Stimulated activated CD4-positive, alpha-beta T cell treated with anti-CD3 and anti-CD28 coated beads, TNF-alpha, amount 100 ng/mL, for 1 hour (primary cell): ENCODE measurements around the gene CDH4.

Source experiments
- DNase-seq, 3 donors: peaks; one replicate each; pipeline ENCODE4 v3.0.0-alpha.2; 2020; ENCODE audit warnings: low read depth in 3 of 3, low spot score in 1 of 3

CDH4 gene

DNA sequence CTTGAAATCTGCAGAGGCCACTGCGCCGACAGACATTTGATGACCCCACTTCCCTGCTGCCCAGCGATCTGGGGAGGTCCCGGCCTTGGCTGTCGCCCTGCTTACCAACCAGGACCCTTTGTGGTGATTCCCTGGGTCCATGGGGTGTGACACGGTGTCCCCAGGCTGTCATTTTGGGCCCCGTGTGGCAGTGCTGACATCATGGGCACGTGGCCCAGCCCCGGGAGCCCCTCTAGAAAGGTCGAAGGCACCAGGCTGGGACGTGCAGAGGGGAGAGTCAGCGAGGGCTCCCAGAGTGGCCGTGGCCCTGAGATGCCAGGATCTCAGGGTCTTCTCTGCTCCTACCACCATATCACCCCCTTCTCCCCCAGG lies 643.6 kb downstream of the CDH4 start:
- no peak for DNase-seq

DNA sequence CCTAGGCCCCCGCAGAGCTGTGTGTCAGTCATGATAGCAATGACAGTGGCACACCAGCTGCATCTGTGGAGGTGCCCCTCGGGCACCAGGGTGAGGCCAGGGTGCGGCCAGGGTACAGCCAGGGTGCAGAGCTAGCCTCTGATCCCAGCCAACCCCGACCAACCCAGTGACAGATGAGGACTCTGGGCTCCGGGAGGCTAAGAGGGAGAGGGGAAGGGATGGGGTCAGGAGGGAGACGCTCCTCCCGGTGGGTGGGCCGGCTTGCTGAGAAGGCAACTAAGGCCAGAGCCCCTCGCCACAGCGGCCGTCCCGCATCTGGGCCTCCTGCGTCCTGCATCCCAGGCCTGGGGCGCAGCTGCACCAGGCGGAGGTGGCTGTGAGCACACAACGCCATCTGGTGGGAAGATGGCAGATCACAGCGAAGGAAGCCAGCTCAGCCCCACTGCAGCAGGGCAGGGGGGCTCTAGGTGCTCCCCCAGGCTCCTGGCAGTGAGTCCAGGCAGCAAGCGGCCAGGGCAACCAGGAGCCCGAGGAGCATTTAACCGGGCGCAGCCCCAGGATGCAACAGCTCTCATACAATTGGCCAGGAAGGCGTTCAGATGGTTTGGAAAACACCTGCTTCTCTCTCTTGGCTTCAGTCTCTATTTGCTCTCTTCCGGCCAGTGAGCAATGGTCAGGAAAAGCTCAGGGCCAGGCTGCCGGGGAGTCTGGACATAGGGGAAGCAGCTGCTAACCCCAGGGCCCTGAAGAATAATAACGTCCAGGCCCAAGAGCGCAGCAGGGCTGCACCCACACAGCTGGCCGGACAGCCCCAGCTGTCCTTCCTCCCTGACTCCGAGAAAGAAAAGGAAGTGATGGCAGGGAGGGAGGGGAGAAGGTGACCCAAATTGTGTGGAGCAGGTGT lies 644.2 kb downstream of the CDH4 start:
- peak in 2 of 3 donors; percentile 0 to 7 for DNase-seq

- DNase-seq = no peak
Observed at GRCh38 chr20:61897401-61898295, 645.6 kb downstream of the CDH4 start.

- DNase-seq = no peak
Observed at GRCh38 chr20:61898405-61898804, 646.3 kb downstream of the CDH4 start.

- no peak for DNase-seq
Observed at GRCh38 chr20:61900011-61900944, 648.2 kb downstream of the CDH4 start.

DNA sequence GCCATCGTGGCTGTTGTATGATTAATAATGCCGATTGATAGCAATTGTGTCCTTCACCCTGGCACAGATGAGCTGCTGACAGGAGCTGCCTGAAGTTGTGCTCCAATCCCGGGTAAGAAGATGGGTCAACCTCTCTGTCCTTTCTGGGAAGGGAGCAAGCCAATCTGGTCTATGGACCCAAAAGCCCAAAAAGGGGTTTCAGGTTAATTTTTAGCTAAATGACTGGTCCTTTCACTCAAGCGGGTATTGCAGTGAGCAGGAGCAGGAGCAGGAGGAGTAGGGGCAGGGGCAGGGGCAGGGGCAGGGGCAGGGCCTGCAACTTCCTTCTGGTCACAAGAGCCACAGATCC lies 648.9 kb downstream of the CDH4 start:
- no peak for DNase-seq

DNA sequence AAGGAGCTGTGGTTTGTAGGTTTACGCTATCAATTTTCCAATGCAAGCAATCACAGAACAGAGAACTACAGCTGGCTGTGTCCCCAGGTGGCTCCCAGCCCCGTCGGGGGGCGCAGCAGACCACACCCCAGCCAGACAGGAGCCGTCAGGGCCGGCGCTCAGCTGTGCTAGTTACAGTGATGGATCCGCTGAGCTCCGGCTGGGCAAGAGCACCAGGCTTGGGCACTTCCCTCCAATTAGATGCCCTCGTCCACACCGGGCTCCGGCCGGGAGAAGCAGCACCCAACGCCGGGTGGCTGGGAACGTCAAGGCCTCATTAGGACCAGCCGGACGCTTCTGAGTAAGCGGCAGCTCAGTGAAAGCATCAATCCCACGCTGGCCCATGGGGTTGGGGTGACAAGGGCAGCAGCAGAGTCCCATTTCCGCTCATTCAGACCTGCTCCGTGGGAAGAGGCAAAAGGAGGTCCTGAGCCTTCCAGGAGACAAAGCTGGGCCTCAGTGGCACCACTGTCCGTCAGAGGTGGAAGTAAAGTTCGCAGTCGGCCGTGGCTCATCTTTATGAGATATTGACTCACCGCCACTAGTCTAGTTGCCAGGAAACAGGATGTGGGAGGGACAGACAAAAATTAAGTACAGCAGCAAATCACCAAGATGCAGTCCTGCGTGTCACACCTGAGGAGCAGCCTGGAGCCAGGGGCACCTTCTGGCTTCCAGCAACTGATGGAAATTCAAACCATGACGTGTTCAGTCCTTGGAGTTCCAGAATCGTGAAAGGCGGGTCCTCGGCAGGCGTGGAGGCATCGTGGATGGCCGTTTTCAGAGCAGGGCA lies 649.5 kb downstream of the CDH4 start:
- DNase-seq = no peak

- no peak for DNase-seq
Observed at GRCh38 chr20:61902221-61902869, 650.3 kb downstream of the CDH4 start.

DNA sequence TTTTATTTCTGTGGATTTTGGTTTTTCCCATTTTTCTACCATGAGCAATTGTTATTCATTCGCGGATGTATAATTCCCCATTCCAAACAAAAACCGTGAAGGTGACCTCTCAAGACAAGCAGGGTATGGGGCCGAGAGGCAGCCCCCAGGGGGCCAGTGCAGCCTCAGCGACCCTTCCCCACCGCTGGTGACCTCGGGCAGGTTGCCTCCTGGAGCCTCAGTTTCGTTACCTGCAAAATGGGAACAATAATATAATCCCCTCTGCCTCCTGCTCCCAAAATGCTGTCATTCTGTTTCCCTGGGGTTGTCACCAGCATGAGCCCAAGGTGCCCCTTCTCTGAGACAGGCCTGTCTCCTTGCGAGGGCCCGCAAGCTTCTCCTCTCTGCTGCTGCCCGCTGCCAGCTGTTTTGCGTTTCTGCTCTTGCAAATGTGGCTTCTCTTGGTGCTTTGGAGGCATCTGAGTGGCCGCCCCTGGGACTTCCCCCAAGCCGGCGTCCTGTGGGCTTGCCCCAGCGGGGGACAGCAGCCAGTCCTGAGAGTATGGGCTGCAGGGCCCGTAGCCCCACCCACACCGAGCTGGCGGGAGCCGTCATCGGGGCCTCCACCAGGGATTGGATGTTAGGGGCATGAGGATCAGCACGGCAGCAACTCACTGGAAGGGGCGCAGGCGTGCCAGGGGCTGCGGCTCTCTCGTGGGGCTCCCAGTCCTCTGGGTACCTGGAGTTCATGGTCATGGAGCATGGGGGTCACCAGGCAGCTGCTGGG lies 651.7 kb downstream of the CDH4 start:
- no peak for DNase-seq

- DNase-seq = no peak
Observed at GRCh38 chr20:61904456-61904855, 652.4 kb downstream of the CDH4 start.

DNA sequence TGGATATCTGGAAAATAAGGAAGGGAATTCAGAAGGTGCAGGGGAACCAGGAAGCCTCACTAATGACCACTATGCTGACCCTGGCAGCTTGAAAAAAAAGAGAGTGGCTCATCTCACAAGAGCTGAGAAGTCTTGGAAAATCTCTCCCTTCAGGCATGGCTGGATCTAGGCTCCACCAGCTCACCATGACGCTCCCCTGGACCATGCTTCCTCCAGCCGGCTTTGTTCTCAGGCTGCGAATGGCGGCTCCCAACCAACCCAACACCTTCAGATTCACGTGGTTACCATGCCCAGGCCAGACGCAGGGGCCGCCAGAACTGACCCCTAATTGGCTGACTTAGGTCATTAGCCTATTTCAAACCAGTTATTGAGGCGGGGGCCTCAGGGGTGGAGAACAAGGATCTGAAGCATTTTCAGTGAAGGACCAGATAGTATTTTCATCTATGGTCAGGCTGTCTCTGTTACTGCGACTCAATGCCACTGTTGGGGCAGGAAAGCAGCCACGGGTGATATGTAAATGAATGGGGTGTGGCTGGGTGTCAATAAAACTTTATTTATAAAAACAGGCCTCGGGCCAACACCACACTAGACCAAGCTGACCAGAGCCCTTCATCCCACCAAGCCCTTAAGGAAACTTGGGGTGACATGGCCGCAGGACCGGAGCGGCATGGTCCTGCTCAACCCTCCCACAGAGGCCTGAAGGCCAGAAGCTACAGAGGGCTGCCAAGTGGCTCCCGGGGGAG lies 653.9 kb downstream of the CDH4 start:
- no peak for DNase-seq

GRCh38 chr20:61907081-61907891 lies 655.2 kb downstream of the CDH4 start:
- DNase-seq = no peak

GRCh38 chr20:61908057-61909026 lies 656.3 kb downstream of the CDH4 start:
- DNase-seq = no peak

GRCh38 chr20:61909028-61909427 lies 657.0 kb downstream of the CDH4 start:
- no peak for DNase-seq

GRCh38 chr20:61909821-61910220 lies 657.8 kb downstream of the CDH4 start:
- no peak for DNase-seq

DNA sequence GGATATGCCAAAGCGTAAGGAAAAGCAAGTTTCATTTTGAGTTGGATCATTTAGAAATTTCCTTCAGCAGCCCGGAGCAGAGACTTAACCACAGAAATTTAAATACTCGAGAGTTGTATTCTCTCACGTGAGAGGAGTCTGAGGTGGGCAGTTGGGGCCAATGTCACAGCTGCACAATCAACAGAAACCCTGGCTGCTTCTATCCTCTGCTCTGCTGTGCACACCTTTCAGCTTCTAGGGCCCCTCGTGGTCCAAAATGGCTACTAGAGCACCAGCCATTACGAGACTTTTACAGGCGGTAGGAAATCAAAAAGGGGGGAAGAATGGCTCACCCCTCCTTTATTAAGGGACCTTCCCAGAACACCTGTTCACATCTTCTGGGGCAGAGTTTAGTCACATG lies 659.8 kb downstream of the CDH4 start:
- DNase-seq = no peak
